COLO668 (cell line): Measurements from ENCODE around the gene TTC16.

Experiments used
- DNase-seq: peaks from one replicate; lab custom pipeline; 2025; ENCODE audit not compliant: unreplicated experiment; lab: John Stamatoyannopoulos, UW

Gene TTC16

DNA sequence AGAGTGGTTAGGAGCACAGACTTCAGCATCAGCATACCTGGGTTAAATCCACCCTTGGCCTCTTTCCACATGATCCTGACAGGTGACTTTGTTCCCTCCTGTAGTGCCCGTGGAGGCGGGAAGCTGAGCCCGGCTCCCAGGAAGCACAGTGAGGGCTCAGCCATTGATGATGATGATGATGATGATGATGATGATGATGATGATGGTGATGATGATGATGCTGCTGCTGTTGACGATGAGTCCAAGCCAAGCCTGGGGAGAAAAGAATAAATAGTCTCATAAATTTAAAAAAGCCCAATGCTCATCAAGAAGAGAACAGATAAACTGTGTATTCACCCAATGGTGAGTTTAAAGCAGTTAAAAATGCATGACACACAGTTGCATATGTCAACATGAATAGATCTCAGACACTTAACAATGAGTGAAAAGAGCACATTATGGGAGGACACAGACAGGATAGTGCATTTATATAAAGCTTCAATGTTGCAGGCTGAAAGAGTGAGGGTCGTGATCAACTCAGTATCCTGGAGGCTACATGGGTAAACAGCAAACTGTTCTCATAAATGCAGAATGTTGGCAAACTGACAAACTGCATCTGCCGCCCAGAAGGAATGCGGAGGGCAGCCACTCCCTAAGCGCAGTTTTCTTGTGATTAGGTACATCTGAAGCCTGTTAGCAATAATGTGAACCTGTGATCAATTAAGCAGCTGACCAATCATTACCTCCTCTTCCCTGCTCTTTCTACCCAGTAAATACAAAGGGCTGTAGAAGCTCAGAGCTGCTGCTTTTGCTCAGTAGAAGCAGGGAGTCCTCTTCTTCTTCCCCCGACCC, 20.8 kb upstream of the TTC16 start:
- no peak for DNase-seq

DNA sequence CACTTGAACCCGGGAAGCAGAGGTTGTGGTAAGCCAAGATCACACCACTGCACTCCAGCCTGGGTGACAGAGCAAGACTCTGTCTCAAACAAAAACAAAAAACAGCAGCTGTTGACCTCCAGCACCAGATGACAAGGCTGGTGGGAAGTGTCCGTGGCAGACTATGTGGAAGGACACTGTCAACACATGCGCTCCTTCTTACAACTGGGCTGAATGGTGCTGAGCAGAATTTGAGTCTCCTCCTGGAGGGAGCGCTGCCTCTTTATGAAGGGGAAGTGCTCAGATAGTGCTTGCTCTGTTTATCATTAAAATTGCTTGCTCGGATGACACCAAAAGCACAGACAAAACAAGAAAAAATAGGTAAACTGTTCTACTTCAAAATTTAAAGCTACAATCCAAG, 18.3 kb upstream of the TTC16 start:
- no peak for DNase-seq

DNA sequence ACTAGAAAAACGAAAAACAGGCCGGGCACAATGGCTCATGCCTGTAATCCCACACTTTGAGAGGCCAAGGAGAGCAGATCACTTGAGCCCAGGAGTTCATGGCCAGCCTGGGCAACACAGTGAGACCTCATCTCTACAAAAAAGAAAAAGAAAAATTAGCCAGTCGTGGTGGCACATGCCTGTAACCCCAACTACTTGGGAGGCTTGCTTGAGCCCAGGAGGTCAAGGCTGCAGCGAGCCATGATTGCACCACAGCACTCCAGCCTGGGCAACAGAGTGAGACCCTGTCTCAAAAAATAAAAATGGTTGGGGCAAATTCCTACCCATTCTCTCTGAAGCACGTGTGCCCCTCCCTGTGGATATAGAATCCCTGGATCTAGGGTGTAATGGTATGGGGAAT, 17.5 kb upstream of the TTC16 start:
- no peak for DNase-seq

DNA sequence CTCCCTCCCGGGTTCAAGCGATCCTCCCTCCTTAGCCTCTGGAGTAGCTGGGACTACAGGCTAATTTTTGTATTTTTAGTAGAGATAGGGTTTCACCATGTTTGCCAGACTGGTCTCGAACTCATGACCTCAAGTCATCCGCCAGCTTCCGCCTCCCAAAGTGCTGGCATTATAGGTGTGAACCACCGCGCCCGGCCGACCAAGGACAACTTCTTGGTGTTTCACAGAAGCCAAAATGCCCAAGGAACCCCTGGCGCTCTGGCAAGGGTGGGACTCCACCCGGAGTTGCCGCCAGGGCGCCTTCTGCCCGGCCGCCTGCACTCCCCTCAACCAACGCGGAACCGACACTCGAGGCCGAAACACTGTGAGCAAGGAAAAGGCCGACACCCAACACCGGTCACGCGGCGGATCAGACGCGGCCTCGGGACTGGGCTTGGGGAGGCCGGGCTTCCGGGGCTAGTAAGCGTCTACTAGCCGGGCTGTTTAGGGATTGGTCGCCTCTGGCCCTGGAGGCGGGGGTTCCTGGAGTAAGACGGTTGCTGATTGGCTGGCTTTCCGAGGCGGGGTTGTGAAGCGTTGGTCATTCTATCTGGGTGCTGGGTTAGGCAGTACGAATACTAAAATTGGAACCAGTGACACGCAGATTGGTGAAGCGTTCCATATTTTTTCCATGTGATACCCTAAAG, 16.8 kb upstream of the TTC16 start:
- peak; percentile 91 for DNase-seq

DNA sequence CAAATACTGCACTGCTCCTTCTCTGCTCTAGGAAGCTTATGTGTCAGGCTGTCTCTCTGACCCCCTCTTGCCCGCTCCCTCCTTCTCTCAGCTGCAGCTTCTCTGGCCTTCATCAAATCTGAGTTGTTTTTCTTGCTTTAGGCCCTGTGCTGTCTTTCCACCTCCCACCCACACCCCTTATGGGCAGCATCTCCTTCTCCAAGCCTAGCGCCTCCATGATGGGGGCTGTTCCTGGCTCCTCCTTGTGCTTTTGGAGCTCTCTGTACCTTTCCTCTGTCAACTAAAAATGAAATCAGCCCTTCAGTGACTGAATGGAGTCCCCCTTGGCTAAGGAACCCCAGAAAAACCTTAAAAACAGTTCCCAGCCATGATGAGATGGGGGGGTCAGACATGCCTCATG, 15.7 kb upstream of the TTC16 start:
- DNase-seq = no peak

DNA sequence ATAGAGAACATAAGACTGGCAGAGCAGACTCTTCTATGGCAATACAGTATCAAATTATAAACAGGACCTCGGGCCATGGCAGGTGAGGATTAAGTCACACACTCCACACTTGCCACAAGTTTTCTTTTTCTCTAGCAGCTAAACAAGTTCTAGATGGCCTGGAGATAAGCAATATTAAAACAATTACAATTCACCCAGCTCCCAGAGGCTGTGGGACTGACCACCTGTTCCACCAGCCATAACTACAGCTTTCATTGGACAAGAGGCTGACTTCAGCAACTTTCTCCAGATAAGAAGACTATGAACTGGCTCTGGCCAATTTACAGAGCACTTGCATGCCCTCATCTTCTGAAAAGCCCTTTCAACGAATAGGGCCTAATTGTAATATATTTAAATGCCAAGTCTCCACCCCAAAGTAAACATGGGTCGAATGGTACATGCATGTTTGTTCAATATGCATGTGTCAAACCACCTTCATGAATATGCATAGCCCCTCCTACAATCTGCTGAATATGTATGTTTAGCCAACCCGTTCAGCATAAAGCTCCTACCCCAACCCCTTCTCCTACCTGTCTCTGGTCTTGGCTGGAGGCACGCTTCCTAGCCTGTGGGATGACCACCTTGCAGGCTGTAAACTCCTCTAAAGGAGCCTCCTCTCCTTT, 15.2 kb upstream of the TTC16 start:
- no peak for DNase-seq

DNA sequence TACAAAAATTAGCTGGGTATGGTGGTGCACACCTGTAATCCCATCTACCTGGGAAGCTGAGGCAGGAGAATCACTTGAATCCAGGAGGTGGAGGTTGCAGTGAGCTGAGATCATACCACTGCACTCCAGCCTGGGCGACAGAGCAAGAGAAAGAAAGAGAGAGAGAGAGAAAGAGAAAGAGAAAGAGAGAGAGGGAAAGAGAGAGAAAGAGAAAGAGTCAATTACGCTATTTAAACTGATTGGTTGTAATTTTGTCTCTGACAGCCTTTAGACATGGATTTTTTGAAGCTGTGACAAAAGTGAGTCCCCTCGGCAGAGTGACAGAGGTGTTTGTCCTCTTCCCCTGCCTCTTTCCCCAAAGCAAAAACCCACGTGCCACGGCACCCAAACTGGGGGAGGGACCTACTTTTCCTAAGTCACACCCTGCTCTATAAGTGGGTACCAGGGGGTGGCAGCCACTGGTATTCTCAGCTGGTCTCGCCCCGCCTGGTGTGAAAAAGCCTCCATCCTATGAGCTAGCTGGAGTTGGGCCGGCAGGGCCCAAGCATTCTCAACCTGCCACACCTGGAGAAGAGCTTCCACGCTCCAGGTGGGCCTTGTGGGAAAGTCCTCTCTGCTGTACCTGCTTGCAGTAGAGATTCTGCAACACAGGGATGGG, 12.5 kb upstream of the TTC16 start:
- no peak for DNase-seq

DNA sequence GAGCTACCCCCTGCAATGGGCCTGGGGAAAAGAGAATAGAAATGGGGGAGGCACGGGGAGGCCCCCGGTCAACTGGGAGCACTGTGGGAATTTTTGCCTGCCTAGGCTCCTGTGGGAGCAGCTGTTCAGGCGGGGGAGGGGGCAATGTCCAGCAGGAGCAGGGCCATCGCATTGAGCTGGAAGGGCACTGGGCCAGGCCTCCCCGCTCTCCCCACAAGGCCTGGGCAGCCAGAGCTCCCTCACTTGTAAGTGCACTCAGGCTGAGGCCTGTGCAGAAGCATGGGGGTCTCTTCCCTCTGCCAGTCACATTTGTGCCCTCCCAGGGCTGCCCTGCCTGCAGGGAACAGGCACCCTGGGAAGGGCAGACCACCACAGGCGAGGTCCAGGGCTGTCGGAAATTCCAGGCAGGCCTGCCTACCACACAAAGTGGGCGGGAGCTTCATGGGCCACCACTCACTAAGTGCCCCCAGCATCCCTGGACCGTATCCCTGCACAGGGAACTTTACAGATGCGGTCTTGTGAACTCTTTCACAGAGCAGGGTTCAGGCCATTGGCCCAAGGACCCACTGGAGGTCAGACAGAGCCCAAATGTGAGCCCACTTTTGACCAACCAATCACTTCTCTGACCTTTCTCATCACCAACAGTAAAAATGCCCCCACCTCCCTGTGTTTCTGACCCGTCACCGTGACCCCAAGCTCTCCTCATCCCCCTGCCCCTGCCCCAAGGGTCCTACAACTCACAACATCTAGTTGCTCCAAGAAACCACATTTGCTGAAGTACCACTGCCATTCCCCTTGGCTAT, 10.1 kb upstream of the TTC16 start:
- DNase-seq = no peak

DNA sequence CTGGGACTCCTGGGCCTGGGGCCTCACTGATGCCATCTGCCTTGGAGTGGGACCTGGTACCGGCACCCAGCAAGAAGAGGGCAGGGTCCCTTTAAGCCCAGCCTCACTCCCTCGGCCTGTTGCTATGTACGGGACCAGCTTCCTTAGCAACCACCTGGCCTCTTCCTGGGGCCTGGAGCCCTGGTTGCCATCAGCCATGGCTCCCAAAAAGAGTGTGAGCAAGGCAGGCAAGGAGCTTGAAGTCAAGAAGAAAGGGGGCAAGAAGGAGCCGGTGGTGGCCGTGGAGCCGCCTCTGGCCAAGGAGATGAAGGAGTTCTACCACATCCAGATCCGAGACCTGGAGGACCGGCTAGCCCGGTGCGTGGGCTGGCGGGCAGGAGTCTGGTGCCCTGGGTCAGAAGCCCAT, 9.0 kb upstream of the TTC16 start, which contains the start of gene CFAP157:
TSS of gene CFAP157 (plus strand) at position 153 of the 406 bp plus-strand sequence. CDS start at position 197, 44 bp downstream.
- DNase-seq = peak; percentile 68

DNA sequence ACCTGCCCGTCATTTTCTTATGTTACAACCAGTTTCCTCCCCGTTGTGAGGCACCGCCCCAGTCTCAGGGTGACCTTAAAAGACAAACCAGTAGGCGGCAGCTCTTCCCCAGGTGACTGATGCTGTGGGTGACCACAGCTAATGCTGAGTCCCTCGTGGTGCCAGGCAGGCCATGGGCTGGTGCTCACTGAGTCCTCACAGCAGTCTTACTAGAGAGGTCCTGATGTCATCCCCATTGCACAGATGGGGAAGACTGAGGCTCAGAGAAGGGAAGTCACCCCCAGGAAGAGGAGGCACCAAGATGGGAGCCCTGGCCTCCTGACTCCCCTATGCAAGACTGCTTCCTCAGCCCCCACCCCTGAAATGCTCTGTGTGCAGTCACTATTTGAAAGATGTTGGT, 8.1 kb upstream of the TTC16 start:
- DNase-seq = peak; percentile 56

DNA sequence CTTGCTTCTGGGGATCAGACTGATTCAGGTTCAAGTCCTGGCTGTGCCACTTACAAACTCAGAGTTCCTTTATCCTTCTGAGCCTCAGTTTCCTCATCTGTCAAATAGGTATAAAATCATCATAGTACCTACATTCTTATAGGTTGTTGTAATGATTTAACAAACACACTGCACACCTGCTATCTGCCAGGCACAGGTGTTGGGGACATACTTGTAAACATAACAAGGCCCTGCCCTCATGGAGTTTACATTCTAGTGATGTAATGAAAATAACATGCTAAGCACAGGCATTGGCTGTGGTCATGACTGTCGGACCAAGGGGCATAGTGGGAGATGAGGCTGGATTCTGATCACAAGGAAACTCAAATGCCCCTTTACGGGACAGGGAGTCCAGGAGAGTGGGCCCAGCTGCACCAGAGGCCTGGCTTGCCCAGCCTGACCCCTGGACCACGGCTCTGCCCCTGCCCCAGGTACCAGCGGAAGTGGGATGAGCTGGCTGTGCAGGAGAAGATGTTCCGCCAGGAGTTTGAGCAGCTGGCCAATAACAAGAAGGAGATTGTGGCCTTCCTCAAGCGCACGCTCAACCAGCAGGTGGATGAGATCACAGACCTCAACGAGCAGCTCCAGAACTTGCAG, 6.8 kb upstream of the TTC16 start:
- DNase-seq = no peak

DNA sequence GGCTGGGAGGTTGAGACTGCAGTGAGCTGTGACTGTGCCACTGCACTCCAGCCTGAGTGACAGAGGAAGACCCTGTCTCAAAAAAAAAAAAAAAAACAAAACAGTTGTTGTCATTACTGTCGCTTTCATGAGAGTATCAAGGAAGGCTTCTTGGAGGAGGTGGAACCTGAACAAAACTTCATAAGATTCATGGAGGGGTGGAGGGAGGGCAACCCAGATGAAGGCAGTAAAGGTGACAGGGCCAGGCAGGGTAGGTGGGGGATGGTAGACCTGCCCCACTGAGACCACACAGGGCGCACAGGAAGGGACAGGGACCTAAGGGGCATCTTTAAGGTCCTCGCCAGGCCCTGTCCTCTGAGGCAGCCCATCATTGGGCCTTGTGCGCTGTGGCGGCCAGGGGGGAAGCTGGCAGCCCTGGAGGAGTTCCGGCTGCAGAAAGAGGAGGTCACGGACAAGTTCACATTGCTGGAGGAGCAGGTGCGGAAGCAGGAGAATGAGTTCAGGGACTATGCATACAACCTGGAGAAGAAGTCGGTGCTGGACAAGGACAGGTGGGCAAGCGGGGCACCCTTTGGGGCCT, 5.6 kb upstream of the TTC16 start:
- no peak for DNase-seq

DNA sequence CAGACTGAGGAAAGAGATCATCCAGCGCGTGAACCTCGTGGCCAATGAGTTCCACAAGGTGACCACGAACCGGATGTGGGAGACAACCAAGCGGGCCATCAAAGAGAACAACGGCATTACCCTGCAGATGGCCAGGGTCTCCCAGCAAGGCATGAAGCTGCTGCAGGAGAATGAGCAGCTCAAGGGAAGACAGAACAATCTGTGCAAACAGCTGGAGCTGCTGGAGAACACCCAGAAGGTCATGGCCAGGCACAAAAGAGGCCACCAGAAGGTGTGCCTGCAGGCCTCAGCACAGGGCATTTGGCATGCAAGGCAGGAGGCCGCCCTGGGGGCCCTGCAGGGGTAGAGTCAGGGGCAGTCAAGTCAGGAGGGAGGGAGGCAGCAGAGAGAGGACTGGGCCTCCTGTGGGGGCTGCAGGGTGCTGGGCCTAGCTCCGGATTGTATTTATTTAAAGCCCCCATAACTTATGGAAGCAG, 4.6 kb upstream of the TTC16 start:
- DNase-seq = no peak

DNA sequence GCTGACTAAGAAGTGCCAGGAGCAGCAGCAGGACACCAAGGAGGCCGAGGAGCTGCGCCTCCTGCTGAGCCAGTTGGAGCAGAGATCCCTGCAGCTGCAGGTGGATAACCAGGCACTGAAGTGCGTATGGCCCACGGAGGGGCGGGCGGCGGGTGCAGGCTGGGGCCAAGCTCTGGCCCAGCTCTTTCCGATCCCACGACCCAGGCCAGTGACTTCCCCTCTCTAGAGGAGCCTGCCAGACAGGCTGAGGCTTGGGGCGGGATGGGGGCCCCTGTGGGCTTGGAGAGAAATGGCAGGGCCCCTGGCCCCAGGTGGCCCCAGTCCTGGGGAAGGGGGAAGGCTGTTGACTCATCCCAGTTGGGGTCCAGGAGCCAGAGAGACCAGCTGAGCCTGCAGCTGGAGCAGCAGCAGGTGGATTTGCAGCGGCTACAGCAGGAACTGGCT, 4.0 kb upstream of the TTC16 start:
- DNase-seq = peak; percentile 76

DNA sequence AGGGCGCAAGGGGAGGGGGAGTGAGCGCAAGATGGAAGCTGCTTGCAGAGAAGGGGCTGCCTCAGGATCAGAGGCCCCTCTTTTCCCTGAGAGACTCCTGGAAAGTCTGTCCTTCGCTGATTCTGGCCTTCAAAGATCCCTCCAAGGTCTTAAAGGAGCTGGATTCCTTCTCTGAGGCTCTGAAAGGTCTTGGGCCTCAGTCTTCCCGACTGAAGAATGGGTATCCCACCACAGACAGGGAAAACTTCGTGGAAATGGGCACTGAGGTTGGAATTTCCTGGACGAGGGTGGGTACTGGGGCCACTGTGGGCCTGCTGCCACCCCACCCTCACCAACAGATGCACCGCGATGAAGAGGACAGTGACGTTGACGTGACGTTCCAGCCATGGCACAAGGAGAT, 3.5 kb upstream of the TTC16 start:
- no peak for DNase-seq

DNA sequence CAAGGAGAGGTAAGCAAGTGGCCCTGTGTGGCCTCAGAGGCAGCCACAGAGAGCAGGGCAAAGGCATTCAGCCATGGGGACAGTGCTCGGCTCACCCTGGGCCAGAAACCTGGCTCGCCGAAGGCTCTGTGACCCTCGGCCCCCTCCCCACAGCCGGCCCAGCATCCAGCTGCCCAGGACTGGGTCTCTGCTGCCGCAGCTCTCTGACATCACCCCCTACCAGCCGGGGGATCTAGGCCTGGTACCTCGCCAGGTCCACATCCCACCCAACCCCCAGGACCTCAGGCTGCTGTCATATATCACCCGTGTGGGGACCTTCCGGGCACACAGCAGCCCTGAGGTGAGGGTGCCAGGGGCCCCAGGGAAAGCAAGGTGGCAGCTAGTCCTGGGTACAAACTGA, 3.0 kb upstream of the TTC16 start:
- no peak for DNase-seq

DNA sequence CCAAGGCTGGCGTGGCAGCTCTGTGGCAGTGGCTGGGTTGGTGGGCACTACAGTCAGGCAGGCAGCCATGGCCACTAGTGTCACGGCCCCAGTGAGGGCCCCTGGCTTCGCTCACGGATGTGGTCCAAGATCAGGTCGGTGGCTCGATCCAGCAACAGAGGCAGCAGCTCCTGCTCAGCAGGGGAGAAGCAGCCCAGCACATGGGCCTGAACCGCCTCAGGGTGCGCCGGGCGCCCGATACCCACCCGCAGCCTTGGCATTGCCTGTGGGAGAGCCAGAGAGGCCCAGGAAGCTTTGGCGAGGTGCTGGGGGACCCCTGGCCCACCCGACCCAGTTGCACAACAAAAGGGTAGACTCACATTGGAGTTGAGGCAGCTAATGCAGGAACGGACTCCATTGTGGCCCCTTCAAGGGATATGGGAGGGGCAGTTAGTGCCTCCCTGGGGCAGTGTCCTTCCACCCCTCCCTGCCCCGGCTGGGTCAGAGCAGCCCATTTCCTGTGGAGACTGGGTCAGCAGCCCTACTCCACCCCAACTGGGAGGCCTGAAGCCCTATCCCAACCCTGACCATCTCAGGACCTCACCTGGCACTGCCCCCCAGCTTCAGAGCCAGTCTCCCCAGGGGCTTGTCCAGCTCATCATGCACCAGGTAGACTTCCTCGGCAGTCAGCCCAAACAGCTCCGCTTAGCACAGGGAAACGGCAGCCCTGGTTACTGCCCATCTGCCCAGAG, 1.7 kb upstream of the TTC16 start:
- peak; percentile 14 for DNase-seq

DNA sequence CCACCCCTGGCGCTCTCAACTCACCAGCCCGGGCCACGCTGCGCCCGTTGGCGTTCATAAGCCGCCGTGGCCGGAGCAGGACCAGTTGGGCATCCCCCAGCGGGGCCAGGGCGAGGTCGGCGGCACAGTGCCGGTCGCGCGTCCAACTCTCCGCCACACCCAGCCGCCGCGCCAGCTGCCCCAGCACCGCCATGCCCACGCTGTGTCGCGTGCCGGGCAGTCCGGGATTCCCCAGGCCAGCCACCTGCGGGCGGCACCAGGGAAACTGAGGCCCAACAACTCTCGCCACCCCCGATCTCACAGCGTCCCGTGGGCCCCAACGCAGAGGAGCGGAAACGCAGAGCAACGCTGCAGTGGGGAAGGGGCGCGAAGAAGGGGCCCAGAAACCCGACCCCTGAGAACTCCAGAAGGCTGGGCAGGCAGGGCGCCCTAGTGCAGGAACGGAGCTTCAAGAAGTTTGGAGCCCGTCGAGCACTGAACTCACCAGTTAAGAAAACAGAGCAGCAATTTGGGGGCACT, 869 bp upstream of the TTC16 start:
- peak; percentile 49 for DNase-seq

DNA sequence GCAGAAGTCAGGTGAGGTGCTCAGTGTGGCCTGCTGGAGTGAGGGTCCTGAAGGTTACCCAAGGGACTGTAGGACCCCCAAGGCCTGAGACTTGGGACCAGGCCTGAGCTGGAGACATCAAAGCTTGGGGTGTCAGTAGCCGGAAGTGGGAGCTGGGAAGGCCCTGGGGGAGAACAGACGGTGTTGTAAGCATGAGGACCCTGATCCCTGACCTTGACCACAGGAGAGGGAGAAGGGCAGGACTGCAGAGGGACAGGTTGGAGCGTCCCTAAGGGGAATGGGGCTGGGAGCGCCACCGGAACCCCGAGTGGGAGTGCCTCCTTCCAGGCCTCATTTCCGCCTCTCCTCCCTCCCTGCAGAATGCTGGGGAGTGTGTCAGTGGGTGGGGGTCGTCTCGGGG, 533 bp downstream of the TTC16 start:
- DNase-seq = no peak
